ENCODE data around the gene CHN2.

Gene CHN2

GRCh38 chr7:29248713-29249382 lies 54.3 kb downstream of the CHN2 start:
- TF ChIP-seq TAF1 (IDR thresholded peaks at IDR 0.05; ENCODE audit: low read depth, low read length), result no peak
- TF ChIP-seq POLR2A (IDR thresholded peaks at IDR 0.05; ENCODE audit: low read depth, low read length), result no peak
- no peak for TF ChIP-seq POLR2AphosphoS5 (IDR thresholded peaks at IDR 0.05; ENCODE audit: low read depth, low read length)
- no peak for TF ChIP-seq PAX5 (IDR thresholded peaks at IDR 0.05; ENCODE audit: insufficient read depth, low read length, severe bottlenecking)
- no peak for TF ChIP-seq POU2F2 (IDR thresholded peaks at IDR 0.05; ENCODE audit: low read depth, low read length)
- no peak for TF ChIP-seq SPI1 (IDR thresholded peaks at IDR 0.05; ENCODE audit: low read depth, low read length)
- DNase-seq (ENCODE audit: insufficient read length, low spot score), result no peak
- FAIRE-seq, result no peak

DNA sequence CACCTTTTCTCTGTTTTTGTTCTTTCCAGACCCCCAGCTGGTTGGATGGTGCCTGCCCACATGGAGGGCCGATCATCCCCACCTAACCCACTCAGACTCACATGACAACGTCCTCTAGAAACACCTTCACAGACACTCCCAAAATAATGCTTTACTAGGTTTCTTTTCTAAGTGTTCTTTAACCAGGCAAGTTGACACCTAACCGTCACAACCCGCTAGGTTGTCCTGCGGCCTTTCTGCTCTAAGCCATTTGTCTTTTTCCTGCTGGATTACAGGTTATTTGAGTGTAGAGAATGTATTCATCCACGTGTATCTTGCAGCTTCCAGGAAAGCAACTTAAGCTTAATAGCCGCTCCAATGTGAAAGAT lies 54.8 kb downstream of the CHN2 start:
- TF ChIP-seq SPI1 (IDR thresholded peaks at IDR 0.05; ENCODE audit: low read depth, low read length) (no peak), POLR2A (IDR thresholded peaks at IDR 0.05; ENCODE audit: low read depth, low read length) (no peak), POLR2AphosphoS5 (IDR thresholded peaks at IDR 0.05; ENCODE audit: low read depth, low read length) (no peak), PAX5 (IDR thresholded peaks at IDR 0.05; ENCODE audit: insufficient read depth, low read length, severe bottlenecking) (no peak), POU2F2 (IDR thresholded peaks at IDR 0.05; ENCODE audit: low read depth, low read length) (no peak), TAF1 (IDR thresholded peaks at IDR 0.05; ENCODE audit: low read depth, low read length) (no peak)
- DNase-seq (ENCODE audit: insufficient read length, low spot score), result no peak
- FAIRE-seq, result no peak

GRCh38 chr7:29249860-29250259 lies 55.3 kb downstream of the CHN2 start:
- DNase-seq (ENCODE audit: insufficient read length, low spot score) (no peak), FAIRE-seq (no peak)
- no peak for TF ChIP-seq TAF1 (IDR thresholded peaks at IDR 0.05; ENCODE audit: low read depth, low read length)
- no peak for TF ChIP-seq PAX5 (IDR thresholded peaks at IDR 0.05; ENCODE audit: insufficient read depth, low read length, severe bottlenecking)
- no peak for TF ChIP-seq POU2F2 (IDR thresholded peaks at IDR 0.05; ENCODE audit: low read depth, low read length)
- no peak for TF ChIP-seq SPI1 (IDR thresholded peaks at IDR 0.05; ENCODE audit: low read depth, low read length)
- TF ChIP-seq POLR2A (IDR thresholded peaks at IDR 0.05; ENCODE audit: low read depth, low read length), result no peak
- no peak for TF ChIP-seq POLR2AphosphoS5 (IDR thresholded peaks at IDR 0.05; ENCODE audit: low read depth, low read length)

DNA sequence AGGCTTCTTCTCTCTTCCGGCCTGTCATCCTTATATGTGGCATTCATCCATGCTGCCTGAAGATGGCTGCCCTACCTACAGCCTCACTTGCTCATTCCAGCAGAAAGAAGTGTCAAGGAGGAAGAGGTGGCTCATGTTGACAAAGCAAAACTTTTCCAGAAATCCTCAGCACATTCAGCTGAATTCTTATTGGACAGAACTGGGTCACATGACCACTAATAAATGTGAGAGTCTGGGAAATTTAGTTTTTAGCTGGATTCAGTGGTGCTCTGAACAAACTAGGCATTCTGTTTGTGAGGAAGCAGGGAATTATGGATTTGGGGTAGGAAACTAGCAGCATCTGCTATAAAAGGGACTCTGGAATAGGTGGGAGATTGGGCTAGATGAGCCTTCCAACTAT lies 58.6 kb downstream of the CHN2 start:
- no peak for DNase-seq (ENCODE audit: insufficient read length, low spot score)
- FAIRE-seq, result no peak
- TF ChIP-seq POU2F2 (IDR thresholded peaks at IDR 0.05; ENCODE audit: low read depth, low read length) (no peak), POLR2A (IDR thresholded peaks at IDR 0.05; ENCODE audit: low read depth, low read length) (no peak), SPI1 (IDR thresholded peaks at IDR 0.05; ENCODE audit: low read depth, low read length) (no peak), TAF1 (IDR thresholded peaks at IDR 0.05; ENCODE audit: low read depth, low read length) (no peak), POLR2AphosphoS5 (IDR thresholded peaks at IDR 0.05; ENCODE audit: low read depth, low read length) (no peak), PAX5 (IDR thresholded peaks at IDR 0.05; ENCODE audit: insufficient read depth, low read length, severe bottlenecking) (no peak)

GRCh38 chr7:29254591-29254990 lies 60.0 kb downstream of the CHN2 start:
- no peak for FAIRE-seq
- TF ChIP-seq POLR2AphosphoS5 (IDR thresholded peaks at IDR 0.05; ENCODE audit: low read depth, low read length), result no peak
- TF ChIP-seq SPI1 (IDR thresholded peaks at IDR 0.05; ENCODE audit: low read depth, low read length), result no peak
- no peak for TF ChIP-seq PAX5 (IDR thresholded peaks at IDR 0.05; ENCODE audit: insufficient read depth, low read length, severe bottlenecking)
- no peak for TF ChIP-seq POU2F2 (IDR thresholded peaks at IDR 0.05; ENCODE audit: low read depth, low read length)
- TF ChIP-seq TAF1 (IDR thresholded peaks at IDR 0.05; ENCODE audit: low read depth, low read length), result no peak
- no peak for TF ChIP-seq POLR2A (IDR thresholded peaks at IDR 0.05; ENCODE audit: low read depth, low read length)
- DNase-seq (ENCODE audit: insufficient read length, low spot score), result no peak

DNA sequence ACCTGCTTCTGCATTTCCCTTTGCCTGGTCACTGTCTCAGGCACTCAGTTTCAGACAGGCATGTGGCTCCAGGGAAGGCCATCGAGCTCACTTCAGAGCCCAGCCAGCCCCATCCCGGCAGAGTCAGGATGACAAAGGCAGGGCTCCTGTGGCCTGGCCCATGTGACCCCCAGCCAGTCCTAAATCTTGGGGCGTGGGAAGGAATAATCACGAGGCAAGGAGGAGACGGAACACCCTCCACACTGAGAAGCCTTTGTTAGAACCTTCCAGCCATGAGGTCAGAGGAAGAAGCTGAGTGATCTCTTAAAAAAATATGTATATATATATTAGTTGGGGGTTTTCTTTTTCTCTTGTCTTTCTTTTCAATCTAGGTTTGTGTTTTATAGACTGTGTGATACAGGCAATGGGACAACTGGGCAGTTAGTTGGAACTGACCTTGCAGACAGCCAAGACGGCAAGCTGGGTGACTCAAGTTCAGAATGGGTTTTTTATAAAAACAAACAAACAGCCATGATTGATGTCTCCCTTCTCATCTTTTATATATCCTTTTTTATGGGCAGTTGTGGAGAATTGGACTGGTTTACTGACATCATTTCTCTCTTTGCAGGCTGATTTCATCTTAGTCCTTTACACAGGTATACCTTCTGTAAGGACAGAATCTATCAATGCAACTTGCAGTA lies 60.8 kb downstream of the CHN2 start:
- TF ChIP-seq SPI1 (IDR thresholded peaks at IDR 0.05; ENCODE audit: low read depth, low read length) (no peak), PAX5 (IDR thresholded peaks at IDR 0.05; ENCODE audit: insufficient read depth, low read length, severe bottlenecking) (no peak), POLR2A (IDR thresholded peaks at IDR 0.05; ENCODE audit: low read depth, low read length) (no peak), POU2F2 (IDR thresholded peaks at IDR 0.05; ENCODE audit: low read depth, low read length) (no peak), TAF1 (IDR thresholded peaks at IDR 0.05; ENCODE audit: low read depth, low read length) (no peak), POLR2AphosphoS5 (IDR thresholded peaks at IDR 0.05; ENCODE audit: low read depth, low read length) (no peak)
- DNase-seq (ENCODE audit: insufficient read length, low spot score) (no peak), FAIRE-seq (no peak)

DNA sequence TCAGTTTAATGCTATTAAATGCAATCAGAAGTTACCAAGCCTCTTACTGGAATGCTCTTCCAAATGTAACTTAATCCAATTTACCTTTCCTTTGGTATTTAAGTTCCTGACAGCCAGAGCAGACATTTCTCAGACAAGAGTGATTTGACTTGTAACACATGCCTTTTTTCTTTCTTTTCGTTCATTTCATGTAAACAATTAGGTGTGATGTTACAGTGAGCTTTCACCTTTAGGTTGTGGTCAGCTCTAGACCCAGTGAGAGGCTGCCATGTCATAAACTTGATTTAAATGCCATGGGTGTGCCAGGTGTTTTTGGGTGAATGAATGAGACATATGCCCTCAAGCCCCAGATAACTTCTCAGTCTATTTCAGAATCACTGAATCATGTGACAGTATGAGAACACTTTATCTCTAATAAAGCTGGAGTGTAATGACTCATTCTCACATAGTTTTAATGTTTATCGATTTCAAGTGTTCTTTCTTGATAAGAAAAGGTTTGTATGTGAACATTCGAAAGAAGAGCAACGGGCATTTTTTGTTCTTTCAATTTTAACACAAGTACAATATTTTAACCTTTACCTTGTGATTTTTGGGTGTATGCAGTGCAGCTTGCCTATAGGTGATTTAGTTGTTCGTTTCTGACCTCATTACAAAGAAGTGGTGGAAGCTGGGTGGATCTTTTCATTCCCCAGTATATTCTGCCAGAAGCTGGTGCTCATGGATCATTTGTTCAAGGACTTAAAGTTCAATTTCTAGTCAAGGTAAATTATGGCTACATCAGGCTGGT lies 61.5 kb downstream of the CHN2 start:
- DNase-seq (ENCODE audit: insufficient read length, low spot score) (no peak), FAIRE-seq (no peak)
- TF ChIP-seq SPI1 (IDR thresholded peaks at IDR 0.05; ENCODE audit: low read depth, low read length) (no peak), POU2F2 (IDR thresholded peaks at IDR 0.05; ENCODE audit: low read depth, low read length) (no peak), POLR2AphosphoS5 (IDR thresholded peaks at IDR 0.05; ENCODE audit: low read depth, low read length) (no peak), TAF1 (IDR thresholded peaks at IDR 0.05; ENCODE audit: low read depth, low read length) (no peak)

DNA sequence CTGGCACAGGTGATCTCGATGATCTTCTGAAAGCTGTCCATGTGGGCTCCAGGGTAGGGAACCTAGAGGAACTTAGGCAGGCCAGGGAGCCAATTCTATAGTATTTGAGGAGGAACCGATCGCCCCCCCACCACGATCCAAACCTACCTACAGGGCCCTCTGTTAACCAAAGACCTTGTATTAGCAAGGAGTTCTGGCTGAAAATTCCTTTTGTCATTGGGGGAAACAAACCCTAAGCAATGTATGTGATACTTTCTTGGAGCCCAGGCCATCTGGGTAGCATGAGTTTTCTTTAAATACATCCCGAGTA lies 62.1 kb downstream of the CHN2 start:
- TF ChIP-seq PAX5 (IDR thresholded peaks at IDR 0.05; ENCODE audit: insufficient read depth, low read length, severe bottlenecking) (no peak), POU2F2 (IDR thresholded peaks at IDR 0.05; ENCODE audit: low read depth, low read length) (no peak), POLR2AphosphoS5 (IDR thresholded peaks at IDR 0.05; ENCODE audit: low read depth, low read length) (no peak), POLR2A (IDR thresholded peaks at IDR 0.05; ENCODE audit: low read depth, low read length) (no peak)
- no peak for FAIRE-seq
- no peak for DNase-seq (ENCODE audit: insufficient read length, low spot score)

GRCh38 chr7:29258951-29259350 lies 64.4 kb downstream of the CHN2 start:
- FAIRE-seq, result no peak
- no peak for TF ChIP-seq PAX5 (IDR thresholded peaks at IDR 0.05; ENCODE audit: insufficient read depth, low read length, severe bottlenecking)
- no peak for TF ChIP-seq POLR2AphosphoS5 (IDR thresholded peaks at IDR 0.05; ENCODE audit: low read depth, low read length)
- TF ChIP-seq POLR2A (IDR thresholded peaks at IDR 0.05; ENCODE audit: low read depth, low read length), result no peak
- no peak for TF ChIP-seq TAF1 (IDR thresholded peaks at IDR 0.05; ENCODE audit: low read depth, low read length)
- TF ChIP-seq SPI1 (IDR thresholded peaks at IDR 0.05; ENCODE audit: low read depth, low read length), result no peak
- TF ChIP-seq POU2F2 (IDR thresholded peaks at IDR 0.05; ENCODE audit: low read depth, low read length), result no peak
- DNase-seq (ENCODE audit: insufficient read length, low spot score), result no peak
